Measurements from ENCODE around the gene DNMT3B.
A peak's percentile ranks its signal among the peaks of the same experiment; 100 is the strongest.
"Not testable (repeated sequence)": the region's sequence is repeated elsewhere in the genome, so short reads cannot be mapped to it uniquely, and the experiment has no call there.

DNMT3B gene

GRCh38 chr20:32792316-32792715 is 30.1 kb downstream of the DNMT3B start:
- DNase-seq = no peak

- DNase-seq = no peak
Measured at GRCh38 chr20:32792731-32793458, 30.7 kb downstream of the DNMT3B start.

- DNase-seq = no peak
Measured at GRCh38 chr20:32796383-32796948, 34.3 kb downstream of the DNMT3B start.

DNA sequence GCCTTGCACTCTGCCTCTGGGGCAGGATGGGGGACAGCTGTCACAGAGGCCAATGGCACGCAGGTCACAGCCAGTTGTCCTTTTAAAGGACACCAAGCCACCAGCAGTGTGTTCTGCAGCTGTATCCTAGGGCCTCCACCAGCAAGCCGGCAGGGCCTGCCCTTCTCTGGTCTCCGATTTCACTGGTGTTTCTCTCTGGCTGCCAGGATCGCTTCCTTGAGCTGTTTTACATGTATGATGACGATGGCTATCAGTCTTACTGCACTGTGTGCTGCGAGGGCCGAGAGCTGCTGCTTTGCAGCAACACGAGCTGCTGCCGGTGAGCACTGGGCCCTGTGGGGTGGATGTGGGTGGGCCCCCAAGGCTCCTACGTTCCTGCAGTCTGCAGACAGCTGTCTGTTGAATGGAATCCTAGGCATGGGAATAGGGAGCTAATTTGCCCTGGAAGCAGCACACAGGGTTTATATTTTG is 34.8 kb downstream of the DNMT3B start:
- no peak for DNase-seq

- DNase-seq = not testable (repeated sequence)
Measured at GRCh38 chr20:32797571-32797970, 35.4 kb downstream of the DNMT3B start.

DNA sequence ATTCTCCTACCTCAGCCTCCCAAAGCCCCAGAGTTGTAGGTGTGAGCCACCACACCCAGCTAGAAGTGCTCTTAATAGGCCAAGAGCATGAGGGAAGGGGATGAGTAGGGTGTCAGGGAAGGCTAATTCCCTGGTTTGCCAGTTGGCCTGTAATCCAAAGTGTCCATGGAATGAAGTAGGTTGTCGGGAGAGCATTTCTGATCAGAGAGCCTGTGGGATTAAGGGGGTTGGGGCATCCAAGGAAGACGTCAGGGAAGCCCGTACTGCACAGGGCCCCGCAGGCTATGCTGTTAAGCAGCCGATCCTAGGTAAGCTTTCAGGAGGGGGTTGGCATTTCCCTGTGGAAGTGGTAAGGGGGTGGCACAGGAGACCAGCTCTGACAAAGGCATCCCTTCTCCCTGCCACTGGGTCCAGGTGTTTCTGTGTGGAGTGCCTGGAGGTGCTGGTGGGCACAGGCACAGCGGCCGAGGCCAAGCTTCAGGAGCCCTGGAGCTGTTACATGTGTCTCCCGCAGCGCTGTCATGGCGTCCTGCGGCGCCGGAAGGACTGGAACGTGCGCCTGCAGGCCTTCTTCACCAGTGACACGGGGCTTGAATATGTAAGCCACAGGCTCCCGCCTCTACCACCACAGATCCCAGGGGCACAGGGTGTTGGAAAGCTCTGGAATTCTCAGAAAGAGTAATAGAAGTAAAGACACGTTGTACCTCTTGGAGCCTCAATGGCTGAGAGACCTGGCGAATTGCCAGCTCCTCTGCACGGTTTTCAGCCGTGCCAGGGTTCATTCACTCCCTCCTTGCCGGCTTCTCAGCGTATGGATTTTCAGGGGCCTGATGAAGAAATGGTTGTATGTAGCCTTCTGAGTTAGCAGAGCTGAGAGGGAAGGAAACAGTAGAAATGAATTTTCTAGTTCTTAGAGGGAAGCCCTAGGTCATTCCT is 36.1 kb downstream of the DNMT3B start:
- no peak for DNase-seq

DNA sequence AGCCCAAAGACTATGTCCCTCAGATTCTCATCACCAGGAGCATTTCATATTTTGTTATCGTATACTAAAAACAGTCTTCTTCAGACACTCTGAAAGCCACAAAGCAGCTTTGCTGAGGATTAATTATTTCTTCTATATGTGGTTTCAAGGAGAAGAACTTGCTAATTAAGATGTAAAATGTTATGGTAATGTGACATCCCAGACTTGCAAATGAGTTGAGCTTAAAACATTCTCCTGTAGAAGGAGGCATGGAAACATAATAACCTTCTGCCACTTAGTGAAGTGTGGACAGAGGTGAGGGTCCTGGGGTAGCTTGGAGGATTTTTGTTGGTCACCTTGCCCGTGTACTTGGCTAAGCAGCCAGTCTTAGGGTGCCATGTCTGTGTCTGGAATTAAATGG is 40.9 kb downstream of the DNMT3B start:
- no peak for DNase-seq

- no peak for DNase-seq
Measured at GRCh38 chr20:32804022-32804715, 42.0 kb downstream of the DNMT3B start.

DNA sequence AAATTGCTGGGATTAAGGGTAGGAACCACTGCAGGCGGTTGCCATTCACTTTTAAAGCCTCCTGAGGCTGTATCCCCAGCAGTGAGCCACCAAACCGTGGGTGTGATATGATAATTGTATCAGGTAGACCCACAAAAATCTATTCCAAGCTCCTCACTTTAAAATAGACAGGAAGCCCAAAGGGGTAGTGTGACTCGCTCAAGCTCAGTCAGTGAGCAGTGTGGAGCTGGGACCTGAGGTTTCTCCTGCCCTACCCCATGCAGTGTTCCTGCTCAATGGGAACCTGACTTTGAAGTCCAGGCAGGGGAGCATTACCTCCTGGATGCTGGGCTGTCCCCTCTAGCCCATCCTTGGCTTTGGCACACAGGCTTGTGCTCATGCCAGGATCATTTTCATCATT is 42.6 kb downstream of the DNMT3B start:
- DNase-seq = no peak

- DNase-seq = no peak
Measured at GRCh38 chr20:32805721-32806120, 43.5 kb downstream of the DNMT3B start.

- no peak for DNase-seq
Measured at GRCh38 chr20:32806356-32806755, 44.2 kb downstream of the DNMT3B start.

GRCh38 chr20:32807706-32808105 is 45.5 kb downstream of the DNMT3B start:
- no peak for DNase-seq

GRCh38 chr20:32808438-32808837 is 46.3 kb downstream of the DNMT3B start:
- no peak for DNase-seq

DNA sequence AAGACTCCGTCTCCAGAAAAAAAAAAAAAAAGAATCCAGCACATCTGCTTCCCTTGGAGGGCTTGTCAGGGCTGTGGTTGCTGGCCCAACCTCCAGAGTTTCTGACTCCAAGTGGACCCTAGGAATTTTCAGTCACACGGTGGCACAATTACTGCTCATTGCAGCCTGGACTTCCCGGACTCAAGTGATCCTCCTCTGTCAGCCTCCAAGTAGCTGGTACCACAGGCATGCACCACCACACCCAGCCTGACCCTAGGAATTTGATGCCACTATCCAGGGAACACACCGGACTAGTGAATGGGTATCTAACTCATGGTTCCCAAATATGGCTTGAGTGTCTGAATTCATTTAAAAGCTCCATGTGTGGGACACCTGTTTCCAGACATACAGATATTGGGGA is 47.7 kb downstream of the DNMT3B start:
- no peak for DNase-seq

- DNase-seq = no peak
Measured at GRCh38 chr20:32810941-32811340, 48.8 kb downstream of the DNMT3B start.

GRCh38 chr20:32811886-32812285 is 49.7 kb downstream of the DNMT3B start:
- no peak for DNase-seq

- peak; percentile 87 for DNase-seq
Measured at GRCh38 chr20:32819992-32820697, 58.0 kb downstream of the DNMT3B start.

GRCh38 chr20:32820698-32821377 is 58.7 kb downstream of the DNMT3B start:
- DNase-seq = no peak

DNA sequence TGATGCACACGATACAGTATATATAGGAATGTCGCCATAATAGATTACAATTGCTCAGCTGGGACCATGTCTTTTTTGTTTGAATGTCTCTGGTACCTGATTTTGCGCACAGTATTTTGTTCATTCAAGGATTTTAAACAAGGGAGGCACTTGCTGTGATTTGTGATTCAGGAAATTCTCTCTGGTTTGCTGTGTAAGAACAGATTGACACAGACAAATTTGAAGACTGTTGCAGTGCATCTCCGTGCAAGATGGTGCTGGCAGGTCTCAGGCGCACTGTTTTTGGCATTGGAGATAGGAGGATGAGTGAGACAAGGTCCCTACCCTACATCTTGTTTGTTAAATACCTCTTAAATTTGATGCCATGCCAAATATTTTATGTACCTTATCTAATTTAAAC is 60.0 kb downstream of the DNMT3B start:
- DNase-seq = no peak

- DNase-seq = no peak
Measured at GRCh38 chr20:32823078-32823477, 60.9 kb downstream of the DNMT3B start.

GRCh38 chr20:32823737-32824588 is 61.8 kb downstream of the DNMT3B start:
- no peak for DNase-seq
